Measurements from ENCODE around the gene KIFBP.
A peak's percentile ranks its signal among the peaks of the same experiment; 100 is the strongest.

KIFBP gene

DNA sequence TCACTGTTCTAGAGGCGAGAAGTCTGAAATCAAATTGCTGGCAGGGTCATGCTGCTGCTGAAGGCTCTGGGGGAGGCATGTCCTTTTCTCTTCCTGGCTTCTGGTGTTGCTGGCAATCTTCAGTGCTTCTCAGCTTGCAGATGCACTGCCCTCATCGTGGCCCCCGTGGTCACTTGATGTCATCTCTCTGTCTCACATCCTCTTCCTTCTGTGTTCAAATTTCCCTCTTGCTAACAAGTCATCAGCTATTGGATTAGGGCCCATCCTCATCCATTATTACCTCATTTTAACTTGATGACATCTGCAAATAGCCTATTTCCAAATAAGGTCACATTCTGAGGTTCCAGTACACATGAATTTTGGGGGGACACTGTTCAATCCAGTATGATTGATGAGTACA is 62.7 kb downstream of the KIFBP start:
- Mint-ChIP-seq H3K27me3 (no peaks in the 10 kb centered on the region), H3K36me3 (no peaks in the 10 kb centered on the region), H3K9me3 (no peaks in the 10 kb centered on the region), H3K4me3 (no peak overlapping the region), H3K4me1 (peaks cover 13% of the 10 kb centered on the region), H3K27ac (no peak overlapping the region)
- no peak for DNase-seq (ENCODE audit: low spot score in 2 of 2)
- ATAC-seq (ENCODE audit: low read depth), result peak; percentile 79

DNA sequence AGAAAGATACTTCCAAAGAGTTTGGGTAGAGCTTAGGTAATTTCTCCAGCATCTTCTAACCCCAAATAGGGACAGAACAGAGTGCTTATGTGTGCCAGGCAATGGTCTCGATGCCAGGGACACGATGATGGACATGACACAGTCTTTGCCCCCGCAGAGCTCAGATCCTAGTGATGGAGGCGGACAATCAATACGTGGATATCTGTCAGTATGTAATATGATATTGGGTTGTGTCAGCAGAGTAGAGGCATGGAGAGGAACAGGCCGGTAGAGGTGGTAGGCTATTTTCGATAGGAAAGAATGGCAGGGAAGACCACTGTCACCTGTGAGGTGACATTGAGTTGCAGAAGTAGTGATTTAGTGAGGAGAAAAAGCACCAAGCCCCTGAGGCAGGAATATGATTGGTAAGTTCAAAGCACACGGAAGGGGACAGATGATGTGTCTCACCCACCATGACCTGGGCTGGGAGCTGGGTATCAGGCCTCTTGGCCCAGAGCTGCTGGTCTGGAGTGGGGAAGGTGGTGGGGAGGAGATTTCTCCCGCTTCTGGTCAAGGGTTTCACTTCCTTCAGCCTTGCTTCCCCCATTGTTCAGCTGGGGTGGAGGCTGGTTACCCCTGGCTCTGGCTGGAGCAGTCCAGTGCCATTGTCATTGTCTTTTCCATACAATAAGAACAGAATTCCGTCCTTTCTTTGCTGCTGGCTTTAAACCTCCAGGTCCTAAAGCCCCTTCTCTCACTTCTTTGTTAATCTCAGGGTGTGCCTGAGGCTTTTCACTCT is 63.3 kb downstream of the KIFBP start:
- Mint-ChIP-seq H3K9me3 (no peaks in the 10 kb centered on the region), H3K36me3 (no peaks in the 10 kb centered on the region), H3K4me3 (no peak overlapping the region), H3K4me1 (peaks cover 13% of the 10 kb centered on the region), H3K27me3 (no peaks in the 10 kb centered on the region), H3K27ac (no peak overlapping the region)
- ATAC-seq (ENCODE audit: low read depth), result no peak
- no peak for DNase-seq (ENCODE audit: low spot score in 2 of 2)

DNA sequence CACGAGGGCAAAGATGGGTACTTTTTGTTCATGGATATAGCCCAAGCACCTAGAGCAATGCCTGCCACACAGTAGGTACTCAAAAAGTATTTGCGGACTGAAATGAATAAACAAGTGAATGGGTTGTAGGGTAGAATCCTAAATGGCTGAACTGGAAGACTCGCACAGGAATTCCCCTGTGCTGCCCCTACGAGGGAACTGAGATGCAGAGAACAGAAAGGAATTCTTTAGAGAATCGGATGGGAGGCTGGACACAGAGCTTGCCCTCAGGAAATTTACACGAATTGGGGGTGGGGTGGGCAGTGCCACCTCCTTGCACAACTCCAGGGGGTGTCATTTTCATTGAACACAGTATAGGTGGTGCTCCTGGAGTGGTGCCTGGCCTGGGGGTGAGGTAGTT is 64.1 kb downstream of the KIFBP start:
- Mint-ChIP-seq H3K4me1 (peaks cover 19% of the 10 kb centered on the region), H3K27ac (no peak overlapping the region), H3K9me3 (no peaks in the 10 kb centered on the region), H3K36me3 (no peaks in the 10 kb centered on the region), H3K4me3 (no peak overlapping the region), H3K27me3 (no peaks in the 10 kb centered on the region)
- DNase-seq (ENCODE audit: low spot score in 2 of 2), result no peak
- no peak for ATAC-seq (ENCODE audit: low read depth)

DNA sequence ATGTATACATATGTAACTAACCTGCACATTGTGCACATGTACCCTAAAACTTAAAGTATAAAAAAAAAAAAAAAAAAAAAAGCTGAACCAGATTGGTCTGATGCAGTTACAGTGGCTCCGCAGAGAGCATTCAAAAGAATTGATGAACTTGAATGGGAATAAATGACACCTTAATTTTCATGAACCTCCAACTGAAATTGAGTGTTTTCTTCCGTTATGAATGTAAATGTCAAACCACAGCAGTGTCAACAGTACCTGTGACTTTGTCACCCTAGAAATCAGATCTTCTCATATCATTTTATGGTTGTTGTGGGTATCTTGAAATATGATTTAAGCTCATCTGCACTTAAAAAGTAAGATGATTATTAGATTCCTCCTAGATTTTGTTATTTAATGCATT is 66.6 kb downstream of the KIFBP start:
- DNase-seq (ENCODE audit: low spot score in 2 of 2), result no peak

DNA sequence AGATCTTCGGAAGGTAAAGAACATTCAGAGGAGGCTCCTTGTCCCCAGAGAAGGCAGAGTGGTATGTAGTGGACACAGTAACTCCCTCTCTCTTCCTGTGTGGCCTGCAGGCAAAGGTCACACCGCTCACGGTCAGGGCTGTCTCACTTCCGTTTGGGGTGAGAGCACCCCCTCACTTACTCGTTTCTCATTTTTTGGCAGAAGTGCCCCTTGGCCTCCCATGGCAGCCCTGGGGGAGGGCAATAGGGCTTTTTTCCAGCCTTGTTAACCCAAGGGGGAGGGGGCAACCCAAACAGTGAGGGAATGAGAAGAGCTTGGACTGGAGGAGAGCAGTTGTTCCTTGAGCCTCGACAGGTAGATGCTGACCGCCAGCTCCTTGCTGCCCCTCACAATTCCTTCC is 67.5 kb downstream of the KIFBP start:
- H3K4me1 Mint-ChIP-seq, result peaks cover 18% of the 10 kb centered on the region
- no peak for DNase-seq (ENCODE audit: low spot score in 2 of 2)
- H3K4me3 Mint-ChIP-seq, result no peak overlapping the region
- no peaks in the 10 kb centered on the region for H3K9me3 Mint-ChIP-seq
- H3K27me3 Mint-ChIP-seq, result no peaks in the 10 kb centered on the region
- H3K36me3 Mint-ChIP-seq, result no peaks in the 10 kb centered on the region
- ATAC-seq (ENCODE audit: low read depth), result no peak
- no peak overlapping the region for H3K27ac Mint-ChIP-seq

More for the DNA sequence above, 66.6 kb downstream of the KIFBP start:
- no peaks in the 10 kb centered on the region for H3K9me3 Mint-ChIP-seq
- no peak overlapping the region for H3K4me3 Mint-ChIP-seq
- no peaks in the 10 kb centered on the region for H3K36me3 Mint-ChIP-seq
- H3K27ac Mint-ChIP-seq, result no peak overlapping the region
- H3K4me1 Mint-ChIP-seq, result peaks cover 17% of the 10 kb centered on the region
- ATAC-seq (ENCODE audit: low read depth), result no peak
- H3K27me3 Mint-ChIP-seq, result no peaks in the 10 kb centered on the region

DNA sequence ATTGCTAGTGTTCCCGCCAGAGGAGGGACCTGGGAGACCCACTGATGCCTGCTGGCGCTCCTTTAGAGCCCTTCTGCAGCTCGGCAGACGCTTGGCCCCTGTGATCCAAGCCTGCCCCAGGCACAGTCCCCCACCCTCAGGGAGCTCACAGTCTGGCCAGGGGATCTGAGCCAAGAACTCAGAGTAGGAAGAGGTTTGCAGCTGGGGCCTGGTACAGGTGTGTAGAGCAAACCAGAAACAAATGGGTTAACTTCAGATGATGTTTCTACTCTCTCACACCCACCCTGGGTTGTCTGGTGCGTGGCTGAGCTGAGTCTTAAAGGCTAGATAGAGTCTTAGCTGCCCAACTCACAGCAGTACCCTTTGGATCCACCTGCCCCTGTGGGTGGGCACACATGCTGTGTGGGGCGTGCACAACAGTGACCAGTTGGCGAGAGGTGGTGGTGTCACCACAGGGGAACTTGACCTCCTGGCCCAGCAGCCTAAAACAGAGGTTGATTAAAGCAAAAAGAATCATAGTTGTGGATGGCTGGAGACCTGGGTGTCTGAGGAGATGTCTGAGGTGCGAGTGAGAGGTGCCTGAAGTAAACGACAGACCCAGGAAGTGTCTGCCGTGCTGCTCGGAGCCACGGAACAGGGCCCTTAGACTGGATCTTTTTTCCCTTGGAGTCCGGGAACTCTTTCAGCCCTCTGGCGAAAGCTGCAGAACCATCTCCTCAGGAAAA is 68.1 kb downstream of the KIFBP start:
- no peak overlapping the region for H3K4me3 Mint-ChIP-seq
- H3K27ac Mint-ChIP-seq, result no peak overlapping the region
- H3K4me1 Mint-ChIP-seq, result peaks cover 19% of the 10 kb centered on the region
- ATAC-seq (ENCODE audit: low read depth) (no peak), DNase-seq (ENCODE audit: low spot score in 2 of 2) (no peak)
- no peaks in the 10 kb centered on the region for H3K27me3 Mint-ChIP-seq
- no peaks in the 10 kb centered on the region for H3K36me3 Mint-ChIP-seq
- H3K9me3 Mint-ChIP-seq, result no peaks in the 10 kb centered on the region

DNA sequence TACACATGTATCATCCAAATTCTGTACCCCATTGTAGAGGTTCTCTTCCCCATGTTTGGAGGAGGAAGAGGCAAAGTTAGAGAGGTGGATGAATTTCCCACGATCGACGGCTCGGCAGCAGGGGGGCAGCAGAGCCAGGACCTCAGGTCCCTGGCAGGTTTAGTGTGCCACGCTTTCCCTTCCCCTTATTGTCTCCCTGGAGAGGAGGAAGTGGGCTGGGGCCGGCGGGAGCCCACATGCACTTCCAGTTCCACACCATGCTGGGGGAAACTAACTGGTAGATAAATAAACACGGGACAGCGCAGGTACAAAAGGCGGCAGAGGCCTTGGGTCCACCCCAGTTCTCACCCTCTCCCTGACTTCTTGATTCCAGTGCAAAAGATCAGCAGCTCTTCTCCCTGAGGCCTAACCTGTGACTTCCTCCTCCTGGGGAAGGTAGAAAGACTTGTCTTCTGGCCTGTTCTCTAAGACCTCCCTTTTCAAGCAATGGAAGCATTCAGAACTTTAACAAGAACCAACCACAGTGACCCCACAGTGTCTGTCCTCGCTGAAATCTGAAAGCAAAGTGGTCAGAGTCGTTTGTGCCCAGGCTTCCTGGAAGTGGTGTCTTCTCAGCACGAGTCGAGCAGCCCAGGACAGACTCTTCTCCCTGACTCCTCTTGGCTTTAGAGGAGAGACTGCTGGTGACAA is 68.8 kb downstream of the KIFBP start:
- ATAC-seq (ENCODE audit: low read depth), result no peak
- Mint-ChIP-seq H3K4me1 (peaks cover 18% of the 10 kb centered on the region), H3K27me3 (no peaks in the 10 kb centered on the region), H3K4me3 (no peak overlapping the region), H3K27ac (no peak overlapping the region), H3K9me3 (no peaks in the 10 kb centered on the region), H3K36me3 (no peaks in the 10 kb centered on the region)
- no peak for DNase-seq (ENCODE audit: low spot score in 2 of 2)

DNA sequence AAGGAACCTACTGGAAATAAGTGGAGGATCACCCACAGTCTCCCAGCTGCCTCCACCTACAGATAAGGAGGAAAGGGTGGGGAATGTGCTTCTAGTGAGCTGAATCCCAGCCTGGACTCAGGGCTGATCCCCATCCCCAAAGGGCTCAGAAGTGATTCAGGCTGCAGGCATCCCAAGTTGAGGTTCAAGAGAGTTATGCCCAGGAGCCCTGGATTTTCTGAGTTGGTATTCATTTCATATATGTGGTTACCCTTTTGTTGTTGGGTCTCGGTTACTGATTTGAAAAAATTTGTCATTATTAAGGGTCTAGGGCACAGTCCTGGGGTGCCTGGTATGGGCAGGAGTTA is 69.3 kb downstream of the KIFBP start:
- no peak overlapping the region for H3K27ac Mint-ChIP-seq
- no peaks in the 10 kb centered on the region for H3K27me3 Mint-ChIP-seq
- H3K9me3 Mint-ChIP-seq, result no peaks in the 10 kb centered on the region
- DNase-seq (ENCODE audit: low spot score in 2 of 2), result no peak
- H3K4me3 Mint-ChIP-seq, result no peak overlapping the region
- H3K36me3 Mint-ChIP-seq, result no peaks in the 10 kb centered on the region
- peaks cover 16% of the 10 kb centered on the region for H3K4me1 Mint-ChIP-seq
- no peak for ATAC-seq (ENCODE audit: low read depth)

DNA sequence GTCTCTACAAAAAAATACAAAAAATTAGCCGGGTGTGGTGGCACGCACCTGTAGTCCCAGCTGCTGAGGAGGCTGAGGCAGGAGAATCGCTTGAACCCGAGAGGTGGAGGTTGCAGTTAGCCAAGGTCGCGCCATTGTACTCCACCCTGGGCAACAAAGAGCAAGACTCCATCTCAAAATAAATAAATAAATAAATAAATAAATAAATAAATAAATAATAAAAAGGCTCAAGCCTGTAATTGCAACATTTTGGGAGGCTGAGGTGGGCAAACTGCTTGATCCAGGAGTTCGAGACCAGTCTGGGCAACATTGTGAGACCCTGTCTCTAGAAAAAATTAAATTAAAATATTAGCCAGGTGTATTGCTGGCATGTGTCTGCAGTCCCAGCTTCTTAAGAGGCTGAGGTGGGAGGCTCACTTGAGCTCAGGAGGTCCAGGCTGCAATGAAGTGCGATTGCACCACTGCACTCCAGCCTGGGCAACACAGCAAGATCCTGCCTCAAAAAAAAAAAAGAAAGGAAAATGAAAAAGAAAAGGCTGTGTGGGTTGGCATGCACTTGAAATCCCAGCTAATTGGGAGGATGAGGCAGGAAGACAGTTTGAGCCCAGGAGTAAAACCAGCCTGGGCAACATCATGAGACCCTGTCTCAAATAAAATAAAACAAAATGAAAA is 71.7 kb downstream of the KIFBP start:
- no peak overlapping the region for H3K4me3 Mint-ChIP-seq
- no peak overlapping the region for H3K27ac Mint-ChIP-seq
- no peaks in the 10 kb centered on the region for H3K27me3 Mint-ChIP-seq
- H3K4me1 Mint-ChIP-seq, result peaks cover 16% of the 10 kb centered on the region
- H3K9me3 Mint-ChIP-seq, result no peaks in the 10 kb centered on the region
- DNase-seq (ENCODE audit: low spot score in 2 of 2) (no peak), ATAC-seq (ENCODE audit: low read depth) (no peak)
- H3K36me3 Mint-ChIP-seq, result no peaks in the 10 kb centered on the region

DNA sequence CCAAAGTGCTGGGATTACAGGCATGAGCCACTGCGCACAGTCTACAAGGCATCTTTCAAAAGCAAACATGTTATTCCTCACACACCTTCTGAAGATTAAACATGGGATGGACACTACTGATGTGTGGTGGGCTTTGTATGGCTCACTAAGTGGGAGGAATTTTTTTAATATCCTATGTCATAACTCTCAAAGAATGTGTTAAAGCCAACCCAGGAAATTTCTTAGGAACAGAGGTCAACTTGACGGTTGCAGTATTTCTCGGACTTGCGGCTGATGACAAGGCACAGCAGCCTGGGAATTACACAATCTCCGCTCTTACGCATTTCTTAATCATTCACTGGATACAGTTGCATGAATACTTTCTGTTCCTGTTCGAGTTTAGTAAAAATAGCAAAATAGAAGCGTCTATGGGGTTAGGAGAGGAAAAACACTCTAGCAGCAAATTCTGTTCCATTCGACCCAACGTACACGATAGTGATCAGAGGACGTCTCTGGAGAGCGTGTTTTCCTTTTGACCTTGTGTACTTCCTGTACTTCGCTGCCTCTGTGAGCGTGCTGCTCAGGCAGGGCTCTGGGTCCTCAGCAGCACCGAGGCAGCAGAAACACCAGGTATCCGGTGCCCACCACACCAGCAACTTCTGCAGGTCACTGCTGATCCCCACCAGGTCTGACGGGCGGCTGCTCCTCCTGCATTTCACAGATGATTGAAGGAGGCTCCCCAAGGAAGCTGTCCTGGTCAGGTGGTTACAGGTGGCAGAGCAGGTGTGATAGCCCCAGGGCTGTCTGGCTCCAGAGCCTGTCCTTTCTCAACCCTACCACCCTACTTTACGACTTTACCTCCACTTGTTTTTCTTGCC is 72.9 kb downstream of the KIFBP start:
- Mint-ChIP-seq H3K4me1 (peaks cover 20% of the 10 kb centered on the region), H3K9me3 (no peaks in the 10 kb centered on the region), H3K27ac (peak overlapping the region; percentile 38), H3K36me3 (no peaks in the 10 kb centered on the region), H3K4me3 (peak overlapping the region; percentile 87), H3K27me3 (no peaks in the 10 kb centered on the region)
- ATAC-seq (ENCODE audit: low read depth) (peak; percentile 76), DNase-seq (ENCODE audit: low spot score in 2 of 2) (no peak)

DNA sequence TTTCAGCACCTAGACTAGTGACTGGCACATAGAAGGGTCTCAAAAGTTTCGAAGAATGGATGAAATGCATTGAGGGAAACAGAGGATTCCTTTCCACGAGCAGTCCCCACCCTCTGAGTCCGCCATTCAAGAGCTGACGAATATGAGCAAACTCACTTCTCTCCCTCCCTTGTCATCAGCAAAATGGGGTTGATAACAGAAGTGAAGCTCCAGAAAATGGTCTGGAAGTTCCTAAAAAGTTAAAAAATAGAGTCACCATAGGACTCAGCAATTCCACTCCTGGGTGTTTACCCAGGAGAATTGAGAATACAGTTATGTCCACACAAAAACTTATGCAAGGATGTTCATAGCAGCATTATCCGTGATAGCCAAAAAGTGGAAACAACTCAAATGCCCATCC is 74.3 kb downstream of the KIFBP start:
- no peaks in the 10 kb centered on the region for H3K36me3 Mint-ChIP-seq
- peaks cover 14% of the 10 kb centered on the region for H3K4me1 Mint-ChIP-seq
- no peak for ATAC-seq (ENCODE audit: low read depth)
- no peaks in the 10 kb centered on the region for H3K27me3 Mint-ChIP-seq
- no peak overlapping the region for H3K4me3 Mint-ChIP-seq
- no peak for DNase-seq (ENCODE audit: low spot score in 2 of 2)
- H3K27ac Mint-ChIP-seq, result peak overlapping the region; percentile 2
- H3K9me3 Mint-ChIP-seq, result no peaks in the 10 kb centered on the region

DNA sequence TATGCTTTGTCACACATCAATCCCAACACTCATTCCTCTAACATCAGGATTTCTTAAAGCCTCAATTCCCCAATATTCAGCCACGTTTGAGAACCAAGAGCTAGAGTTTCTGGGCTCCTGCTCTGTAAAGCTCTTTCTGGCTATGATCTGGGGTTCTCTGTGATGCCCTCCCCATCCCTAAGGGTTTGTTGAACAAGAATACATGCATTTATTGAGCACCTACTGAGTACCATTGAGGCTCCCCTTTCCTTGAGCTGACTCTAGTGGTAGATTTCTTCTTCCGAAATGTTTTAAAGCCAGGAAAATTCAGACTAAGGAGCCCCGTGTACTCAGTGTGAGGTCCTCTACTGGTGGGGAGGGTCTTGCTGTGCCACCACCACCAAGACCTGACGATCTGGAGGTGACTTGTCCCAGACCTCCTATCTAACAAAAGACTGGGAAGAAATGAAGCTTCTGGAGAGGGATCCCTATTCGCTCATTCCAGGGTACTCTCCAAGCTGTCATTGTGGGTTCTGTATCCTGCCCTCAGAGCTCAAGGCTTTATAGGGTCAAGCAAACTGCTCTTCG is 76.2 kb downstream of the KIFBP start:
- H3K4me1 Mint-ChIP-seq, result peaks cover 14% of the 10 kb centered on the region
- ATAC-seq (ENCODE audit: low read depth) (no peak), DNase-seq (ENCODE audit: low spot score in 2 of 2) (no peak)
- H3K9me3 Mint-ChIP-seq, result no peaks in the 10 kb centered on the region
- no peak overlapping the region for H3K27ac Mint-ChIP-seq
- no peaks in the 10 kb centered on the region for H3K36me3 Mint-ChIP-seq
- H3K27me3 Mint-ChIP-seq, result no peaks in the 10 kb centered on the region
- no peak overlapping the region for H3K4me3 Mint-ChIP-seq
